HCT116 (cell line): ENCODE results near the gene EGFL6. TPM values are rescaled to one million over a fixed set of nuclear protein-coding genes. Genes with fewer than 3 reads are reported as not detected.
A peak's percentile ranks its signal among the peaks of the same experiment; 100 is the strongest.

ENCODE experiments used
- ATAC-seq: fragments of 200-7000 bp; cut with Tn5 transposase; 2 replicates; pipeline ENCODE4 v1.9.1; 2020; ENCODE audit warnings: mild to moderate bottlenecking, moderate library complexity
- BruUV-seq: library from RNA; stranded (reverse); fragments of 400-500 nt; replicated peaks from 2 replicates; lab custom pipeline; 2021; lab: Mats Ljungman, UMichigan
- CTCF ChIA-PET: fragments of 300-600 bp; sonication (Branson Sonifier 250); formaldehyde crosslinking; loops from one replicate; lab custom pipeline; 2021; ENCODE audit warnings: antibody characterized with exemption; lab: Charles Lee
- POLR2A ChIA-PET: fragments of 300-600, 350-600 bp; sonication (Branson Sonifier 250); formaldehyde crosslinking; loops from one replicate; lab custom pipeline; 2021; ENCODE audit warnings: antibody characterized with exemption; lab: Charles Lee
- RAD21 ChIA-PET, 2 experiments: fragments of 300-600 bp; sonication (Branson Sonifier 250); formaldehyde crosslinking; loops; one replicate each; lab custom pipeline; 2023; ENCODE audit warnings: low total read pairs in 2 of 2; ENCODE audit not compliant: uncharacterized antibody in 2 of 2, unreplicated experiment in 2 of 2, low non-redundant PET in 1 of 2; lab: Charles Lee
- DNase-seq: peaks from one replicate; pipeline ENCODE4 v3.0.0-alpha.2; 2010; ENCODE audit warnings: low read depth, low spot score
- H2AFZ ChIP-seq: fragments of 200-600 bp; shearing (Covaris generic), sonication (generic); 2 replicates; pipeline ENCODE4 v1.6.1; 2017; ENCODE audit warnings: low read depth, mixed run types, mixed read lengths, antibody characterized with exemption, low read length; ENCODE audit not compliant: poor library complexity, severe bottlenecking
- H3K27ac ChIP-seq: 2 replicates; pipeline ENCODE4 v1.5.1; 2012; ENCODE audit warnings: low read depth, low read length
- H3K27me3 ChIP-seq: fragments of 200-600 bp; sonication (generic); 2 replicates; pipeline ENCODE4 v1.6.1; 2016; ENCODE audit warnings: mixed run types, low read length, mixed read lengths; ENCODE audit not compliant: insufficient read depth
- H3K36me3 ChIP-seq, 2 experiments: fragments of 200-500 bp in 1 of 2; fragments of 200-600 bp in 1 of 2; sonication (Bioruptor generic) in 1 of 2; sonication (generic) in 1 of 2; 2 replicates each; pipeline versions ENCODE4 v1.5.1 to v1.6.1; 2014 to 2016; ENCODE audit warnings: low read length in 2 of 2, inconsistent platforms in 1 of 2, mixed read lengths in 1 of 2, mixed run types in 1 of 2; ENCODE audit not compliant: insufficient read depth in 2 of 2, control insufficient read depth in 1 of 2
- H3K4me1 ChIP-seq, 2 experiments: fragments of 200-600 bp in 1 of 2; sonication (generic) in 1 of 2; 2 replicates each; pipeline versions ENCODE4 v1.5.1 to v1.6.1; 2012 to 2017; ENCODE audit warnings: low read length in 2 of 2, inconsistent platforms in 1 of 2, mild to moderate bottlenecking in 1 of 2, mixed read lengths in 1 of 2, mixed run types in 1 of 2, moderate library complexity in 1 of 2; ENCODE audit not compliant: insufficient read depth in 2 of 2, control insufficient read depth in 1 of 2
- H3K4me2 ChIP-seq: fragments of 200-600 bp; sonication (generic); 2 replicates; pipeline ENCODE4 v1.6.1; 2017; ENCODE audit warnings: mixed run types, low read length, mixed read lengths
- H3K4me3 ChIP-seq, 2 experiments: fragments of 200-600 bp in 1 of 2; sonication (generic) in 1 of 2; replicated peaks in 1 of 2; 2 replicates each; pipeline ENCODE4 v1.5.1; 2011 to 2016; ENCODE audit warnings: low read length in 2 of 2, control low read depth in 1 of 2, low read depth in 1 of 2, mild to moderate bottlenecking in 1 of 2, mixed read lengths in 1 of 2, mixed run types in 1 of 2
- H3K79me2 ChIP-seq: fragments of 200-600 bp; sonication (generic); 2 replicates; pipeline ENCODE4 v1.6.1; 2017; ENCODE audit warnings: mild to moderate bottlenecking, mixed run types, low read length, moderate library complexity, mixed read lengths; ENCODE audit not compliant: insufficient read depth
- H3K9ac ChIP-seq: fragments of 200-600 bp; sonication (generic); 2 replicates; pipeline ENCODE4 v1.6.1; 2016; ENCODE audit warnings: low read length, mixed read lengths
- H3K9me2 ChIP-seq: fragments of 200-600 bp; sonication (generic), shearing (Covaris generic); 2 replicates; pipeline ENCODE4 v1.6.1; 2017; ENCODE audit warnings: mixed run types, mild to moderate bottlenecking, moderate library complexity; ENCODE audit not compliant: insufficient read depth
- H3K9me3 ChIP-seq, 2 experiments: fragments of 200-500 bp in 1 of 2; fragments of 200-600 bp in 1 of 2; sonication (Bioruptor generic) in 1 of 2; sonication (generic) in 1 of 2; 2 replicates each; pipeline ENCODE4 v1.6.1; 2014 to 2017; ENCODE audit warnings: low read length in 2 of 2, mixed read lengths in 2 of 2, inconsistent platforms in 1 of 2, low read depth in 1 of 2, mild to moderate bottlenecking in 1 of 2, mixed run types in 1 of 2, moderate library complexity in 1 of 2; ENCODE audit not compliant: control insufficient read depth in 1 of 2, insufficient read depth in 1 of 2
- H4K20me1 ChIP-seq: fragments of 200-600 bp; sonication (generic), shearing (Covaris generic); 2 replicates; pipeline ENCODE4 v1.6.1; 2017; ENCODE audit warnings: mixed run types, mild to moderate bottlenecking, moderate library complexity; ENCODE audit not compliant: insufficient read depth
- ATF3 ChIP-seq: IDR thresholded peaks from 2 replicates; pipeline ENCODE4 v1.6.1; 2012
- CBX3 ChIP-seq: IDR thresholded peaks from 2 replicates; pipeline ENCODE4 v1.6.1; 2012; ENCODE audit warnings: low read depth
- CEBPB ChIP-seq: IDR thresholded peaks from 2 replicates; pipeline ENCODE4 v1.6.1; 2012; ENCODE audit warnings: low read depth
- CTCF ChIP-seq, 3 experiments: fragments of 200-600 bp in 1 of 3; sonication (generic) in 1 of 3; IDR thresholded peaks in 2 of 3; conservative IDR thresholded peaks in 1 of 3; 2 replicates each; pipeline ENCODE4 v1.5.1; 2012 to 2017; ENCODE audit warnings: low read depth in 2 of 3, low read length in 2 of 3, antibody characterized with exemption in 1 of 3, borderline replicate concordance in 1 of 3, control low read depth in 1 of 3, mild to moderate bottlenecking in 1 of 3, mixed read lengths in 1 of 3, mixed run types in 1 of 3, moderate library complexity in 1 of 3; ENCODE audit not compliant: insufficient read depth in 1 of 3
- EGR1 ChIP-seq: IDR thresholded peaks from 2 replicates; pipeline ENCODE4 v1.6.1; 2012; ENCODE audit warnings: low read depth
- ELF1 ChIP-seq: IDR thresholded peaks from 2 replicates; pipeline ENCODE4 v1.6.1; 2012; ENCODE audit warnings: low read depth, borderline replicate concordance
- EZH2phosphoT487 ChIP-seq: fragments of 200-600 bp; IDR thresholded peaks from 2 replicates; pipeline ENCODE4 v1.6.1; 2018; ENCODE audit warnings: antibody characterized with exemption, borderline replicate concordance
- FOSL1 ChIP-seq: IDR thresholded peaks from 2 replicates; pipeline ENCODE4 v1.6.1; 2012; ENCODE audit warnings: low read depth
- JUND ChIP-seq: IDR thresholded peaks from 2 replicates; pipeline ENCODE4 v1.6.1; 2012
- MAX ChIP-seq: IDR thresholded peaks from 2 replicates; pipeline ENCODE4 v1.6.1; 2012
- POLR2A ChIP-seq: IDR thresholded peaks from 2 replicates; pipeline ENCODE4 v1.7.0; 2011; ENCODE audit warnings: borderline replicate concordance; ENCODE audit not compliant: insufficient read depth, insufficient read length; ENCODE audit errors: extremely low read depth
- RAD21 ChIP-seq: IDR thresholded peaks from 2 replicates; pipeline ENCODE4 v1.6.1; 2012; ENCODE audit warnings: low read depth, mild to moderate bottlenecking
- SP1 ChIP-seq: IDR thresholded peaks from 2 replicates; pipeline ENCODE4 v1.6.1; 2012; ENCODE audit warnings: low read depth
- YY1 ChIP-seq: IDR thresholded peaks from 2 replicates; pipeline ENCODE4 v1.6.1; 2011; ENCODE audit warnings: low read length, low read depth, moderate library complexity, mild to moderate bottlenecking; ENCODE audit not compliant: insufficient replicate concordance; ENCODE audit errors: extremely low read depth
- intact Hi-C: fragments of 100-400 bp; cut with micrococcal nuclease; formaldehyde crosslinking; loops from 2 replicates; pipeline ENCODE4 v1.10.0; 2022
- total RNA-seq: library from RNA; stranded (reverse); gene quantifications from one replicate; pipeline ENCODE4 v1.2.1, GENCODE V29; 2021; ENCODE audit not compliant: unreplicated experiment

Gene EGFL6
- total RNA-seq, 1 experiment from 2014 or later: not detected

GRCh38 chrX:13645464-13646153, 76.2 kb downstream of the EGFL6 start:
- Histone ChIP-seq H3K4me1 (peaks cover 7 to 13% of the 10 kb centered on the region in 2 experiments; a peak in 3 of 4 replicates), H3K9me3 (no peaks in the 10 kb centered on the region), H3K27ac (no peak overlapping the region), H3K9me2 (no peaks in the 10 kb centered on the region), H4K20me1 (no peaks in the 10 kb centered on the region), H3K4me2 (no peak overlapping the region), H3K27me3 (no peaks in the 10 kb centered on the region), H2AFZ (no peak overlapping the region), H3K4me3 (no peak overlapping the region), H3K36me3 (no peaks in the 10 kb centered on the region), H3K79me2 (no peaks in the 10 kb centered on the region), H3K9ac (no peak overlapping the region)
- no peak for DNase-seq
- intact Hi-C loops: loop anchor here (1.0 to 10.0 kb wide), 2 partner anchors 139 to 701 kb away; no protein-coding TSS in a partner anchor
- CTCF ChIA-PET: interaction anchor here (0.6 to 3.5 kb wide), 9 partner anchors 13 to 699 kb away, joined by 3 to 43 read pairs (median 4); partner anchors contain the start of genes OFD1 and TRAPPC2
- peak; percentile 30 for ATAC-seq
- POLR2A ChIA-PET: interaction anchor here (1.0 kb wide), 1 partner anchor 138 kb away, joined by 3 read pairs; no protein-coding TSS in a partner anchor
- BruUV-seq: no TSS peak
- RAD21 ChIA-PET: interaction anchor here (1.0 to 1.1 kb wide), 2 partner anchors 135 to 138 kb away, joined by 3 to 5 read pairs; no protein-coding TSS in a partner anchor
- TF ChIP-seq EGR1: no peak
- TF ChIP-seq JUND: no peak
- no peak for TF ChIP-seq MAX
- TF ChIP-seq ELF1: no peak
- TF ChIP-seq YY1: no peak
- TF ChIP-seq ATF3: no peak
- no peak for TF ChIP-seq SP1

- Histone ChIP-seq H3K36me3 (no peaks in the 10 kb centered on the region), H2AFZ (no peak overlapping the region), H4K20me1 (no peaks in the 10 kb centered on the region), H3K9me2 (no peaks in the 10 kb centered on the region), H3K4me1 (peaks cover 7 to 13% of the 10 kb centered on the region in 2 experiments; a peak in 3 of 4 replicates), H3K79me2 (no peaks in the 10 kb centered on the region), H3K9me3 (no peaks in the 10 kb centered on the region), H3K4me2 (no peak overlapping the region), H3K27me3 (no peaks in the 10 kb centered on the region), H3K4me3 (no peak overlapping the region), H3K9ac (no peak overlapping the region), H3K27ac (no peak overlapping the region)
- CTCF ChIA-PET: interaction anchor here (0.6 to 3.5 kb wide), 9 partner anchors 13 to 700 kb away, joined by 3 to 43 read pairs (median 4); partner anchors contain the start of genes OFD1 and TRAPPC2
- DNase-seq: peak; percentile 24
- TF ChIP-seq POLR2A: no peak
- TF ChIP-seq EZH2phosphoT487: no peak
- TF ChIP-seq CEBPB: no peak
- TF ChIP-seq CTCF (IDR thresholded peaks at IDR 0.05 in 2 of 3, conservative IDR thresholded peaks at IDR 0.05 in 1 of 3; ENCODE audit: borderline replicate concordance in 1 of 3, insufficient read depth in 1 of 3, low read depth in 2 of 3, low read length in 2 of 3): peak; percentile 54 to 67 (median 65)
- TF ChIP-seq FOSL1: no peak
- TF ChIP-seq CBX3: 0 out of 2 replicates have a peak, but pooled peaks have one; percentile 14
- TF ChIP-seq RAD21: peak; percentile 72
- BruUV-seq: no TSS peak
- peak; percentile 81 for ATAC-seq
- POLR2A ChIA-PET: interaction anchor here (0.5 to 1.0 kb wide), 2 partner anchors 139 to 200 kb away, joined by 3 to 7 read pairs; no protein-coding TSS in a partner anchor
- intact Hi-C loops: loop anchor here (1.0 to 10.0 kb wide), 2 partner anchors 140 to 701 kb away; no protein-coding TSS in a partner anchor
- RAD21 ChIA-PET: interaction anchor here (1.0 to 1.1 kb wide), 2 partner anchors 135 to 139 kb away, joined by 3 to 5 read pairs; no protein-coding TSS in a partner anchor
These were observed 76.8 kb downstream of the EGFL6 start for GRCh38 chrX:13646154-13646549.
